Suppressor macrophage treated with lipopolysaccharide for 4 hours (primary cell): ENCODE measurements around the gene GIMAP8.

ENCODE experiments used
- DNase-seq: peaks from one replicate; pipeline ENCODE4 v3.0.0-alpha.2; 2020

GIMAP8 gene

GRCh38 chr7:150412016-150412415 lies 38.4 kb upstream of the GIMAP8 start:
- DNase-seq, result no peak

GRCh38 chr7:150412518-150413488 lies 37.6 kb upstream of the GIMAP8 start:
- DNase-seq, result peak; percentile 37

- DNase-seq, result no peak
Measured at GRCh38 chr7:150413640-150414081, 36.8 kb upstream of the GIMAP8 start.

GRCh38 chr7:150415161-150416153 lies 35.0 kb upstream of the GIMAP8 start:
- DNase-seq, result no peak

GRCh38 chr7:150417239-150417638 lies 33.2 kb upstream of the GIMAP8 start:
- no peak for DNase-seq

GRCh38 chr7:150417863-150418262 lies 32.6 kb upstream of the GIMAP8 start:
- no peak for DNase-seq

GRCh38 chr7:150420242-150420641 lies 30.2 kb upstream of the GIMAP8 start:
- no peak for DNase-seq

- peak; percentile 84 for DNase-seq
Measured at GRCh38 chr7:150420987-150421674, 29.3 kb upstream of the GIMAP8 start.

GRCh38 chr7:150421831-150422230 lies 28.6 kb upstream of the GIMAP8 start:
- no peak for DNase-seq

GRCh38 chr7:150425670-150426069 lies 24.8 kb upstream of the GIMAP8 start:
- DNase-seq, result no peak

GRCh38 chr7:150428671-150429451 lies 21.6 kb upstream of the GIMAP8 start:
- DNase-seq, result peak; percentile 86

- no peak for DNase-seq
Measured at GRCh38 chr7:150429699-150430098, 20.7 kb upstream of the GIMAP8 start.

- DNase-seq, result no peak
Measured at GRCh38 chr7:150430465-150431085, 19.9 kb upstream of the GIMAP8 start.

- DNase-seq, result no peak
Measured at GRCh38 chr7:150431839-150432658, 18.4 kb upstream of the GIMAP8 start.

- DNase-seq, result peak; percentile 94
Measured at GRCh38 chr7:150432915-150433892, 17.2 kb upstream of the GIMAP8 start.

GRCh38 chr7:150434240-150434639 lies 16.2 kb upstream of the GIMAP8 start:
- DNase-seq, result no peak

- DNase-seq, result no peak
Measured at GRCh38 chr7:150435047-150435389, 15.4 kb upstream of the GIMAP8 start.

- DNase-seq, result peak; percentile 86
Measured at GRCh38 chr7:150435390-150436073, 14.9 kb upstream of the GIMAP8 start.

- DNase-seq, result peak; percentile 90
Measured at GRCh38 chr7:150439967-150440366, 10.5 kb upstream of the GIMAP8 start.
